ENCODE data around the gene FANCD2. TPM values are rescaled to one million over a fixed set of nuclear protein-coding genes. Genes with fewer than 3 reads are reported as not detected.
A peak's percentile ranks its signal among the peaks of the same experiment; 100 is the strongest.
"Not testable (repeated sequence)": the region's sequence is repeated elsewhere in the genome, so short reads cannot be mapped to it uniquely, and the experiment has no call there.

Gene FANCD2
- total and polyA plus RNA-seq, 11 donors = 0.12 to 4.4 (median 0.82) TPM

- no peak overlapping the region for H3K4me3 ChIP-seq
- intact Hi-C loops (cut with DNase I) = no loop called here
- WGBS, 4 donors = 96 to 98% (median 97%) methylated on average over 6 of the region's 6 CpGs
- no peaks in the 10 kb centered on the region for H3K9me3 ChIP-seq
- no peaks in the 10 kb centered on the region for H3K4me1 ChIP-seq
- peaks cover 0 to 16% (median 0%) of the 10 kb centered on the region in 9 donors for H3K36me3 ChIP-seq
- DNase-seq (no peak), ATAC-seq (no peak)
- TF ChIP-seq POLR2A (IDR thresholded peaks at IDR 0.05) = no peak
- TF ChIP-seq, protein P1, sequence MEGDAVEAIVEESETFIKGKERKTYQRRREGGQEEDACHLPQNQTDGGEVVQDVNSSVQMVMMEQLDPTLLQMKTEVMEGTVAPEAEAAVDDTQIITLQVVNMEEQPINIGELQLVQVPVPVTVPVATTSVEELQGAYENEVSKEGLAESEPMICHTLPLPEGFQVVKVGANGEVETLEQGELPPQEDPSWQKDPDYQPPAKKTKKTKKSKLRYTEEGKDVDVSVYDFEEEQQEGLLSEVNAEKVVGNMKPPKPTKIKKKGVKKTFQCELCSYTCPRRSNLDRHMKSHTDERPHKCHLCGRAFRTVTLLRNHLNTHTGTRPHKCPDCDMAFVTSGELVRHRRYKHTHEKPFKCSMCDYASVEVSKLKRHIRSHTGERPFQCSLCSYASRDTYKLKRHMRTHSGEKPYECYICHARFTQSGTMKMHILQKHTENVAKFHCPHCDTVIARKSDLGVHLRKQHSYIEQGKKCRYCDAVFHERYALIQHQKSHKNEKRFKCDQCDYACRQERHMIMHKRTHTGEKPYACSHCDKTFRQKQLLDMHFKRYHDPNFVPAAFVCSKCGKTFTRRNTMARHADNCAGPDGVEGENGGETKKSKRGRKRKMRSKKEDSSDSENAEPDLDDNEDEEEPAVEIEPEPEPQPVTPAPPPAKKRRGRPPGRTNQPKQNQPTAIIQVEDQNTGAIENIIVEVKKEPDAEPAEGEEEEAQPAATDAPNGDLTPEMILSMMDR (IDR thresholded peaks at IDR 0.05) = no peak
- H3K27me3 ChIP-seq = no peaks in the 10 kb centered on the region
- H3K27ac ChIP-seq = no peak overlapping the region
These were observed 63.9 kb downstream of the FANCD2 start for GRCh38 chr3:10090179-10090578.

- H3K9me3 ChIP-seq = not testable (repeated sequence)
- 33 to 83% (median 81%) methylated on average over 1 of the region's 1 CpG; no CpG with 5 or more reads in 1 of the 4 donors for WGBS, 4 donors
These were observed 64.5 kb downstream of the FANCD2 start for GRCh38 chr3:10090774-10091173.

DNA sequence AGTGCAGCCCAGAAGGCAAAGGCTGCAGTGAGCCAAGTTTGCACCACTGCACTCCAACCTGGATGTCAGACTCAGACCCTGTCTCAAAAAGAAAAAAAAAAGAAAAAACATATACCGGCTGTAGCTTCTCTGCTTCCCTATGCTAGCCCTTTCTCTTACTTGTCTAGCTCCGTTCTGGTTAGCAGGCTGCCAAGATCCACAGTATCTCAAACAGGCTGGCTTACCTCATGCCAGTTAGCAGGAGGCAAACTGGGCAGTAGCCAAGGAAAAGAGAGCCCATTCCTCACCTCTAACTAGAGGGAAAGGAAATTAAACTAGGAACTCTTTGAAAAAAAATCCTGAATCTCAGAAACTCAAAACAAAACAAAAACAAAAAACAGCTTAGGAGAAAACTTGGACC lies 65.2 kb downstream of the FANCD2 start:
- H3K4me3 ChIP-seq; intact Hi-C loops (cut with DNase I); DNase-seq; H3K27ac ChIP-seq; H3K27me3 ChIP-seq; H3K9me3 ChIP-seq; H3K4me1 ChIP-seq: not testable (repeated sequence)
- WGBS, 4 donors = 73 to 83% (median 80%) methylated on average over 1 to 2 of the region's 2 CpGs
- ATAC-seq = peak in 1 of 4 donors; percentile 33
- peaks cover 0 to 19% (median 0%) of the 10 kb centered on the region in 9 donors for H3K36me3 ChIP-seq

More at GRCh38 chr3:10090774-10091173, 64.5 kb downstream of the FANCD2 start:
- H3K4me3 ChIP-seq; ATAC-seq; intact Hi-C loops (cut with DNase I); H3K27ac ChIP-seq; DNase-seq; H3K4me1 ChIP-seq; H3K27me3 ChIP-seq: not testable (repeated sequence)
- peaks cover 0 to 17% (median 0%) of the 10 kb centered on the region in 9 donors for H3K36me3 ChIP-seq

GRCh38 chr3:10093678-10094077 lies 67.4 kb downstream of the FANCD2 start:
- Histone ChIP-seq H3K36me3 (peaks cover 0 to 16% (median 0%) of the 10 kb centered on the region in 9 donors), H3K4me1 (no peaks in the 10 kb centered on the region), H3K9me3 (no peaks in the 10 kb centered on the region), H3K4me3 (no peak overlapping the region), H3K27me3 (no peaks in the 10 kb centered on the region), H3K27ac (no peak overlapping the region)
- intact Hi-C loops (cut with DNase I) = no loop called here
- 93 to 100% (median 98%) methylated on average over 3 of the region's 3 CpGs for WGBS, 4 donors
- DNase-seq = no peak
- TF ChIP-seq POLR2A (IDR thresholded peaks at IDR 0.05) = no peak
- ATAC-seq = no peak

- H3K36me3 ChIP-seq = peaks cover 0 to 3% (median 0%) of the 10 kb centered on the region in 9 donors
- H3K4me3 ChIP-seq = no peak overlapping the region
- no peak for ATAC-seq
- intact Hi-C loops (cut with DNase I) = no loop called here
- TF ChIP-seq POLR2A (IDR thresholded peaks at IDR 0.05) = no peak
- TF ChIP-seq, protein P1 (IDR thresholded peaks at IDR 0.05) = no peak
- H3K9me3 ChIP-seq = no peaks in the 10 kb centered on the region
- H3K27ac ChIP-seq = no peak overlapping the region
- no peaks in the 10 kb centered on the region for H3K27me3 ChIP-seq
- DNase-seq = no peak
- no peaks in the 10 kb centered on the region for H3K4me1 ChIP-seq
- WGBS, 4 donors = 96 to 97% (median 97%) methylated on average over 5 of the region's 5 CpGs
These were observed 72.8 kb downstream of the FANCD2 start for GRCh38 chr3:10099041-10099440.

- ATAC-seq (no peak), DNase-seq (no peak)
- H3K9me3 ChIP-seq = no peaks in the 10 kb centered on the region
- peaks cover 0 to 9% (median 0%) of the 10 kb centered on the region in 9 donors for H3K27me3 ChIP-seq
- no peak overlapping the region for H3K4me3 ChIP-seq
- H3K27ac ChIP-seq = no peak overlapping the region
- TF ChIP-seq POLR2A (IDR thresholded peaks at IDR 0.05) = no peak
- TF ChIP-seq, protein P1 (IDR thresholded peaks at IDR 0.05) = no peak
- no peaks in the 10 kb centered on the region for H3K4me1 ChIP-seq
- 80 to 88% (median 84%) methylated on average over 2 of the region's 2 CpGs for WGBS, 4 donors
- intact Hi-C loops (cut with DNase I) = no loop called here
- H3K36me3 ChIP-seq = no peaks in the 10 kb centered on the region
These were observed 80.7 kb downstream of the FANCD2 start for GRCh38 chr3:10106919-10107318.

Measured in heart left ventricle (tissue), 16 donors.